ENCODE results near the gene CCDC39.
"Not testable (repeated sequence)": the region's sequence is repeated elsewhere in the genome, so short reads cannot be mapped to it uniquely, and the experiment has no call there.

The CCDC39 gene

DNA sequence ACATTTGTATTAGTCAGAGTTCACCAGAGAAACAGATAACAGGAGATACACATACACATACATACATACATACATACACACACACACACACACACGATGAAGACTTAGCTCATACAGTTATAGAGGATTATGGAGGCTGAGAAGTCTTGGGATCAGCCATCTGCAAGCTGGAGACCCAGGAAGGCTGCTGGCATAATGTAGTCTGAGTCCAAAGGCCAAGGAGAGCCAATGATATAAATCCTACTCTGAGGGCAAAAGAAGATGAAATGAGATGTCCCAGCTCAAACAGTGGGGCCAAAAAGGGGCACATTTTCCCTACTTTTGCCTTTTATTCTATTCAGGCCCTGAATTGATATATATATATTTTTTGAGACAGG lies 83.7 kb downstream of the CCDC39 start:
- TF ChIP-seq, protein P1, sequence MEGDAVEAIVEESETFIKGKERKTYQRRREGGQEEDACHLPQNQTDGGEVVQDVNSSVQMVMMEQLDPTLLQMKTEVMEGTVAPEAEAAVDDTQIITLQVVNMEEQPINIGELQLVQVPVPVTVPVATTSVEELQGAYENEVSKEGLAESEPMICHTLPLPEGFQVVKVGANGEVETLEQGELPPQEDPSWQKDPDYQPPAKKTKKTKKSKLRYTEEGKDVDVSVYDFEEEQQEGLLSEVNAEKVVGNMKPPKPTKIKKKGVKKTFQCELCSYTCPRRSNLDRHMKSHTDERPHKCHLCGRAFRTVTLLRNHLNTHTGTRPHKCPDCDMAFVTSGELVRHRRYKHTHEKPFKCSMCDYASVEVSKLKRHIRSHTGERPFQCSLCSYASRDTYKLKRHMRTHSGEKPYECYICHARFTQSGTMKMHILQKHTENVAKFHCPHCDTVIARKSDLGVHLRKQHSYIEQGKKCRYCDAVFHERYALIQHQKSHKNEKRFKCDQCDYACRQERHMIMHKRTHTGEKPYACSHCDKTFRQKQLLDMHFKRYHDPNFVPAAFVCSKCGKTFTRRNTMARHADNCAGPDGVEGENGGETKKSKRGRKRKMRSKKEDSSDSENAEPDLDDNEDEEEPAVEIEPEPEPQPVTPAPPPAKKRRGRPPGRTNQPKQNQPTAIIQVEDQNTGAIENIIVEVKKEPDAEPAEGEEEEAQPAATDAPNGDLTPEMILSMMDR (conservative IDR thresholded peaks at IDR 0.05; ENCODE audit: low read depth), result no peak
- no peak for DNase-seq (ENCODE audit: low spot score)
- no peak overlapping the region for H3K27ac ChIP-seq
- ChIA-PET POLR2A (ENCODE audit: low non-redundant PET) (no interaction called here), CTCF (interaction anchor here (0.6 to 1.0 kb wide), 10 partner anchors 11 to 1816 kb away, joined by 3 to 12 read pairs (median 3); no protein-coding TSS in a partner anchor)

DNA sequence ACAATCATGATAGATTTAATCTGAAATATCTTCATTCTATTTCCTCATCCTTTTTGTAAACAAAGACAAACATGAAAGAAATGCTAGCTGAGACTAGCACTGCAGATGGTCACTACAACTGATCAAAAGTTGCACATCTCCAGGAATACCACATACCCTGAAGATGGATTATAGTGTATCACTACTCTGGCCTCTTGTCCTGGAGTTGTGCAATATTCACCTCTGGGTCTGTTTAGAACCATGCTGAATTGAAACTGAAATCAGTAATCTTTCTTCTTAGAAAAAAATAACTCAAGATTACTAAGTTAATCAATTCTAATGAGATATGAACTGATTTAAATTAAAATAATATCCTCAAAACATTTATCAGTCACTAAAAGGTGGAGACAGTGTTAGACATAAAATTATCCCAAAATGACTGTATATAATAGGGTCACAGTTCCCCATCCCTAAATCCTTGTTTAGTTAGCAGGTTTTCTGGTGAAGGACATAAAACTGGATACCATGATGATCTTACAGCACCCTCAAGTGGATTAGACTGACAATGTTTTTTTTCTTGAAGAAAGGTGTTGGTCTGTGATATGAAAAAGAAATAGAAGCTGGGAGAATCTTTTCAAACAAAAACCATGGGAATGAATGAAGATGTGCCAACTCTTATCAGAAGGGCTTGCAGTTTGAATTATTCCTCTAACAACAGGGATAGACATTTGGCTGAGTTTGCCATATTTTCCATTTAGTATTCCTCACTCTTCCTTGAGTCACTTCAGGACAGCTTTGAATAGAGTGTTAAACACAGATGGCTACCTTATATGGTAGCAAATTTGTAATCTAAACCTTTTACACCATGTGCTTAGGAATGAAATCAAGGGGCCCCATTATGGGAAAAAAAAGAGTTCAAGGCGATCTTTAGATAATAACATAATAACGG lies 84.4 kb downstream of the CCDC39 start:
- ChIA-PET CTCF (interaction anchor here (0.6 to 1.0 kb wide), 11 partner anchors 10 to 1817 kb away, joined by 3 to 12 read pairs (median 3); no protein-coding TSS in a partner anchor), POLR2A (ENCODE audit: low non-redundant PET) (no interaction called here)
- TF ChIP-seq, protein P1 (conservative IDR thresholded peaks at IDR 0.05; ENCODE audit: low read depth), result peak; percentile 54
- DNase-seq (ENCODE audit: low spot score), result peak; percentile 32
- no peak overlapping the region for H3K27ac ChIP-seq

DNA sequence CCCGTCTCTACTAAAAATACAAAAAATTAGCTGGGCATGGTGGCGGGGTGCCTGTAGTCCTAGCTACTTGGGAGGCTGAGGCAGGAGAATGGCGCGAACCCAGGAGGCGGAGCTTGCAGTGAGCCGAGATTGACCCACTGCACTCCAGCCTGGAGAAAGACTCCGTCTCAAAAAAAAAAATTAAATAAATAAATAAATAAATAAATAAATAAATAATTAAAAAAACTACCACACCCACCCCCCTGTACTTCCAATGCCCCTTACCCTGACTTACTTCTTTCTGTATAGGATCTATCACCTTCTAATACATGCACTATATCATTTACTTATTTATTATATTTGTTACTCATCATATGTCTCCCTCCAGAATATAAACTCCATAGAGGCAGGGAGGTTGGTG lies 85.7 kb downstream of the CCDC39 start:
- CTCF ChIA-PET; H3K27ac ChIP-seq; POLR2A ChIA-PET (ENCODE audit: low non-redundant PET); DNase-seq (ENCODE audit: low spot score): not testable (repeated sequence)

DNA sequence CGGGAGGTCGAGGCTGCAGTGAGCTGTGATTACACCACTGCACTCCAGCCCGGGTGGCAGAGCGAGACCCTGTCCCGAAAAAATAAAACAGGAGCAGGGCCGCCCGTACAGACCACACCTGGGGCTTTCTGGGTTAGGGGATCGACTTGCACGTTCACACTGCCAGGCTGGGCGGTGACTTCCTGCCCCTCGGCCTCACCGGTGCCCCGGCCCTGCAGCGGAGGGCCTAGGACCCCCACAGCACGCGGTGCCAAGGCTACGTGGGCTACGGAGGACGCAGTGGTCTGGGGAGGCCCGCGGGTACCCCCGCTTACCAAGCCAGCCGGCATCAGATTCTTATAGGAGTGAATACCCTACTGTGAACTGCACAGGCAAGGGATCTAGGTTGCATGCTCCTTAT lies 88.9 kb downstream of the CCDC39 start:
- ChIA-PET POLR2A (ENCODE audit: low non-redundant PET) (no interaction called here), CTCF (no interaction called here)
- no peak overlapping the region for H3K27ac ChIP-seq
- DNase-seq (ENCODE audit: low spot score), result no peak
- TF ChIP-seq, protein P1 (conservative IDR thresholded peaks at IDR 0.05; ENCODE audit: low read depth), result no peak

DNA sequence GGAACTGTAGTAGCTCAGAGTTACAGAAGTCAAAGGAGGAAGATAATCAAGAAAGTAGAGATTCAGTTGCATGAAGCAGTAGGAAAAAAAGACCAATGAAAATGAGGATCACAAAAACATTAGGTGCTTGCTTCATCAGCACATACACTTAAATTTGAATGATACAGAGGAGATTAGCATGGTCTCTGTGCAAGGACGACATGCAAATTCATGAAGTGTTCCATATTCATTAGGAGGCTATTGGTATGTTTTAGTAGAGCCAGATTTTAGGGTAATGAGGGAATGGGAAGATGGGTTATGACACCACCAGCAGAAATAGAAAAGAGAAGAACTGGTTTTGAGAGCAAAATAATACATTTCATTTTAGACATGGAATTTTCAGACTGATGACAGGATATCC lies 98.4 kb downstream of the CCDC39 start:
- no peak for DNase-seq (ENCODE audit: low spot score)
- POLR2A ChIA-PET (ENCODE audit: low non-redundant PET), result no interaction called here
- TF ChIP-seq, protein P1 (conservative IDR thresholded peaks at IDR 0.05; ENCODE audit: low read depth), result no peak
- no peak overlapping the region for H3K27ac ChIP-seq
- CTCF ChIA-PET, result no interaction called here

DNA sequence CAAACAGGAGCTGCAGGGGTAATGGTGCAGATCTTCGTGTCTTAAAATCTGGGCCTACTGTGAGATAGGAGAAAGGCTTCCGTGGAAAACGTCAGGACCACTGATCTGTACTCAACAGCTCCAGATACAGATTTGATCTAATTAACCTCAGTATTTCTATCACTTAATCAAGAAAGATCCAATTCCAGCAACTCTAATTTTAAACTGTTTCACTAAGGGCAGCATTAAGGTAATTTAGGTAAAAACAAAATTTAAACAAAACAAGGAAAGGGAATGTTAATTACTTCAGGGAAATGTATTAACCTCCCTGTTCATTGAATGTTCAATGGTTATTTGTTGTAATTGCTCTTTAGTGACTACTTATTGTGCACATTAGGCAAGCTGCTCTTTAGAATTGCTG lies 103.7 kb downstream of the CCDC39 start:
- TF ChIP-seq, protein P1 (conservative IDR thresholded peaks at IDR 0.05; ENCODE audit: low read depth), result no peak
- DNase-seq (ENCODE audit: low spot score), result no peak
- POLR2A ChIA-PET (ENCODE audit: low non-redundant PET), result no interaction called here

More for the DNA sequence above, 103.7 kb downstream of the CCDC39 start:
- CTCF ChIA-PET, result no interaction called here
- no peak overlapping the region for H3K27ac ChIP-seq

Data from RWPE1 (cell line).